GM18519 (cell line): ENCODE data around the gene CRYBA1.

Experiments used
- ATAC-seq: cut with Tn5 transposase; IDR thresholded peaks from one replicate; pipeline ENCODE4 v1.9.1; 2021; ENCODE audit warnings: mild to moderate bottlenecking, moderate library complexity; ENCODE audit not compliant: unreplicated experiment, low FRiP score

The CRYBA1 gene

DNA sequence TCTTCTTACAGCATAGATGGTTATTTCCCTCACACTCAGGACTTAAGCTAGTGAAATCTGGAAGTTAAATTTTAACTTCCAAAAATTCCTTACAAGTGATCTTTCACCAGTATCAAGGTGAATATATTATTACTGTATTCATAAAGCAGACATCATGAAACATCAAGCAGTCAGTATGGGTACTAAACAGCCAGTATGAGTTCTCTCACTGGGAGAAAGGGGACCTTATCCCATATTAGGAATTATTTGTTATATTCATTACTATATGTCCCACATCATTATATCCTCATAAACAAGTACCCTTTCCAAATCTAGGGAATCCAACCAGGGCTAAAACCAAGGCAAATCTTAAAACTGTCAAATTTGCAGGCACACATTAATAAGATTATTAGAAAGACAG lies 32.0 kb downstream of the CRYBA1 start:
- ATAC-seq: no peak

DNA sequence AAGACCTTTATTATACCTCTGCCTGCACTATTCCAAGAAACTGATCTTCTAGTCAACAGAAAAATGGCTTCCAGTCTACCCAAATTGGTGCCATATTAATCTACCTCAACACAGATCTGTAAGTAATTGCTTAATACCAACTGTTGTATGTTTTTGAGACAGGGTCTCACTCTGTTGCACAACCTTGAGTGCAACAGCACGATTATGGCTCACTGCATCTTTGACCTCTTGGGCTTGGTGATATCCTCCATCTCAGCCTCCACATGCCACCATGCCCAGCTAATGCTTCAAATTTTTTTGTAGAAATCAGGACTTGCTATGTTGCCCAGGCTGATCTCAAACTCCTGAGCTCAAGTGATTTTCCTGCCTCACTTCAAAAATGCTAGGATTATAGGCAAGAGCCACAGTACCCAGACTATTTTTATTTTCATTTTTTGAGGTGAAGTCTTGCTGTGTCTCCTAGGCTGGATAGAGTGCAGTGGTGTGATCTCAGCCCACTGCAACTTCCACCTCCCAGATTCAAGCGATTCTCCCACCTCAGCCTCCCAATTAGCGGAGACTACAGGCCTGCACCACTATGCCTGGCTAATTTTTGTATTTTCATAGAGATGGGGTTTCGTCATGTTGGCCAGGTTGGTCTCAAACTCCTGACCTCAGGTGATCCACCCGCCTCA lies 32.9 kb downstream of the CRYBA1 start:
- ATAC-seq: no peak

DNA sequence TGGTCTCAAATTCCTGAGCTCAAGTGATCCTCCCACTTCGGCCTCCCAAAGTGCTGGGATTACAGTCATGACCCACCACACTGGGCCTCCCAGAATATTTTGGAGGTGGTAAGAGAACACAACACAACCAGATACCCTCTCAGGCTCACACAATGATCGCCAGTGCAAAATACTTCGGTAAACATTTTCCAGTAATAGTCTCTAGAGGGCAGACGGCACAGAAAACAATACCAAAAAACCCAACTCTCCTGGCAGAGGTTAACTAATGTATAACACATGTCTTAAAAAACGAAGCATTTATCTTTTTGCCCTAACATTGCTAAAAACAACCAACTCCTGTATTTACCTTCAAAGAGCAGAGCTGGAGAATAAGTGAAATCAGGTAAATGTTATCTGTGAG lies 36.8 kb downstream of the CRYBA1 start:
- no peak for ATAC-seq

DNA sequence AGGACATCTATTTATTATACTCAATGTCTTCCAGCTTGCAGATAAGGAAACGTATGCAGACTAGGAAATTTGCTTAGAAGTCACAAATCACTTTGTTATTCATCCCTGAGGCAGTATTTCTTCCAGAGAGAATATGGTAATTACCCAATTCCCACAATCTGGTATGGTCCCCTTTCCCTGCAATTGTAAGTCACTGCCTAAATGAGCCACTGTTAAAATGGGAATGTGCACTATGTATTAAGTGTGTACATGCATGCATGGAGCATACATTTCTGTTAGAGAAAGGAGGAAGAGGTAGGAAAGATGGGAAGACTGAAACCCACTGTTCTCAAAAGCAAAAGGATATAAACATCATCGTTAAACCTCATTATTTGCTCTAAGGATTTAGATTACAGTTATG lies 37.3 kb downstream of the CRYBA1 start:
- no peak for ATAC-seq

DNA sequence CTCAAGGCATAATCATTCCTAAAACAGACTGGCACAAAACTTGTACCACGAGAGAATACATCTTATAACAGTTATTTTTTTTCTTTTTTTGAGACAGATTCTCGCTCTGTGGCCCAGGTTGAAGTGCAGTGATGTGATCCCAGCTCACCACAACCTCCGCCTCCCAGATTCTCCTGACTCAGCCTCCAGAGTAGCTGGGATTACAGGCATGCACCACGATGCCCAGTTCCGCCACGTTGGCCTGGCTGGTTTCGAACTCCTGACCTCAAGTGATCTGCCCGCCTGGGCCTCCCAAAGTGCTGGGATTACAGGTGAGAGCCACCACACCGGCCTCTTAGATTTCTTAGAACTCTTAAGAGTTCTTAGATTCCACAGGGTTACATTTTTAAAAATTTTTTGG lies 43.2 kb downstream of the CRYBA1 start:
- ATAC-seq: no peak

DNA sequence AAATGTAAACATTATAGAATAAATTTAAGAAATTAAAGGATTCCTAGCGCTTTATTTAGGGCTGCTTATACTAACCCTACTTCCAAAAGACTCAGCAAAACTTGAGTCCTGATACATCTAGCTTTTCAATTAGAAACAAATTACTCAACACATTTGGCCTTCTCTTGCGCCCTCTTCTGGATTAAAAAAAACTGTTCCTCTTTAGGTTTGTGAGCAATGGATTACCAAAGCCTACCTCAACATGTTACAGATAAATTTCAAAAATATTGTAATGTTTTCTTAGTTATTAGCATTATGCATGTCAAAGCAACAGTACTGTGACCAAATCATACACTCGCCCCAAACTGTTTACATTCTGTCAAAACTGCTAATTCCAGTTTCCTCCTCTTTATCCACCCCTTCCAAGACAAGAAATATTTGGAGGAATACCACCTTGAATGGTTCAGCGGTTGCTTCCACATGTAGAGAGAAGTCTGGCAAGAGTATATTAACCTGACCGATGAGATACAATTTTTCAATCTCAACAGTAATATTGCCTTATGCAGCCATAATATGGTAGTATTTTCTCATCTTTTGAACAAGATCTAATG lies 44.6 kb downstream of the CRYBA1 start:
- no peak for ATAC-seq

DNA sequence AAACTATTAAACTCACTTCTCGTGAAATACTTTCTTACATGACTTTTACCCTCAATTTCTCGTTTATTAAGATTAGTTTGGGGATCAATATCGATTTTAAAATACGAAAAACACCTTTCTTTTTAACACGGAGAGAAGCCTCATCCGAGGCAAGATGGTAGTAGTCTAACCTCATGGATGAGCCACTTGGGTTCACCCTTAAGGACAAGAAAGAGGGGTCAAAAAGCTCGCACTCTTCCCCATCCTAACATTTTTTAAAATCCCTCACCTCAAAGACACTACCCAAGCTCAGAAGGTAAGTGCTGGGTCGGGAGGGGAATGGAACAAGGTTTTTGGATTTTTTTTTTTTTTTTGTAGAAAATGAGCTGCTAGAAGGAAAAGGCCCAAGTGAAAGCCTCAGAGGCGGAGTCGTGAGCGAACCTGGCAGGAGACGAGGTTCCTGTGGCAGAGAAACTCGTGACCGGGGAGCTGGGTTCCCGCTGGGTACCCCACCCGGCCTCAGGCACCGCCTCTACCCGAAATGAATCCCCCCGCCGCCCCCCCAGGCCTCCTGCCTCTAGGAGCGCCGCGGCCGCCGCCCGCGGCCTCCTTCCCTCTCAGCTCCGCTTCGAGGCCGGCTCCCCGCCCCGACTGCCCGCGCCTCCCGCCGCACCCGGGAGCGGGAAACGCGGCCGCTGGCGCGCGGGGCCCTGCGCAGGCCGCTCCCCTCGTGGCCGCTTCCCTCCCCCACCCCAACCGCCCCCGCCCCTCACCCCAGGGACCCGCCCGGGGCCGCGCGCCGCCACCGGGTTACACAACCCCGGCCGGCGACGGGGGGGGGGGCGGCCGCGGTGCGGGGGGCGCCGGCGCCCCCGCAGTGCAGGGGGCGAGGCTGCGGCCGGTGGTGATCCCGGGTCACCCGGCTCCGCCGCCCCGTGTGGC lies 45.7 kb downstream of the CRYBA1 start:
- no peak for ATAC-seq

DNA sequence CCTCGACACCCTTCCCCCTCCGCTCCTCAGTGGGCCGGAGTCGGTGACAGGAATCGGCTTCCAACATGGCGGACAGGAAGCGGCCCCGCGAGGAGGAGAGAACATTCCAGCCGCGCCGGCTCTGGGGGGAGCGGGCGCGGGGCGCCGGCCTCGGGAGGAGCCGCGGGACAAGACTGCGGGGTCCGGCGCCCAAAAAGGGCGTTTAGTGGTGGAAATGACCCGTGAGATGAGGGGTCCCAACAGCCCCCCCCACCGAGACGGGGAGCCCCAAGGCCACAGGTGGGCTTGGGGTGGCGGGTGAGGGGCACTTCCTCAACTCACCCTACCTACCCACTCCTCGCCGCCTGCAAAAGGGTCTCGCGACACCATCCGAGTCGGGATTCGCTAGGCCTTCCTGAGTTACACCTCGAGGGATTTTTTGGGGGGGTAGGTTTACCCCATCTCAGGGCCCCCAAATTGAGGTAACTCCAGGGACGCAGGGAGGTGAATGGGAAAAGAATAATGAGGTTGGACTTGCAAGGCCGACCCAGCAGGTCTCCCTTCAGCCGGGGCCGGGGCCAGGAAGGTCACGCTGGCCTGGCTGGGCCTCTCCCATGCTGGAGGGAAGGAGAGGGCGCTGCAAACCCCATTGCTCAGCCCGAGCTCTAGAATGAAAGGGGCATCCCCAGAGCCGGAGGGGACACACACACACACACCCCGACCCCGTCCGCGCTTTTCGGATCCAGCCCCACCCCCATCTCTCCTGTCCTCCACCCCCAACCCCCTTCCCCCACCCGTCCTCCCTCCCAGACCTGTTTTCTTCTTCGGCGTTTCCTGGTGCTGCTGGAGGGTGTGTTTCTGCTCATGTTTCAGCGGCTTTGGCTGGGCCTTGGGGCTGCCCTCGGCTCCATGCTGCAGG lies 46.6 kb downstream of the CRYBA1 start:
- ATAC-seq: no peak

DNA sequence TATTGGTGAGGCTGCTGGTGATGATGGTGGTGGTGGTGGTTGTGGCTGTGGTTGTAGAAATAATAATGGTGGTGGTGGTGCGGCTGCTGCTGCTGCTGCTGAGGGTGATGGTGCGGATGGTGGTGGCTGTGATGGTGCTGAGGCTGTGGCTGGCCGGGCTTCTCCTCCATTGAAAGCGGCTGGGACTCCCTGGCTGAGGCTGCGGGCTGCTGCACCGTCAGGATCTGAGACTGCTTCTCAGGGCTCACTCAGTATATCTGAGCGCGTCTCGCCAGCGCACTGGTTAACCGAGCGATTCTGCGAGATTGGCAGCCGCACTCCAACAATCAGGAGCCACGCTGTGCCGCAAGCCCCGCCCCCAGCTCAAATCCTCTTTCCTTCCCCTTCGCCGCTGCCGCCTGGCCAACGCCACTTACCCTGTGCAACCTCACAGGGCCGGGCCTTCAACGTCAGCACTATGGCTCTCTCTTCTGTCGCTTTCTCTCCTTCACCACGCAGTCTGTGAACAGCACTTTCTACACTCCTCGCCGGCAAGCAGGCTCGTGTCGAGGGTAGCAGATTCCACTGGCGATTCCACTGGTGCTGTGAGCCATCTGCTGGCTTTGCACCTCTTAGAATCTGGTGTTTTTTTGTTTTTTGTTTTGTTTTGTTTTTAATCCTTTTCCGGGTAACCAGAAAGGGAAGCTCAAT lies 47.4 kb downstream of the CRYBA1 start, which contains the start of gene NUFIP2:
Gene NUFIP2 (minus strand): TSS at position 259 of the 690 bp plus-strand sequence. CDS start 89 bp downstream, at position 170.
- peak; percentile 70 for ATAC-seq

DNA sequence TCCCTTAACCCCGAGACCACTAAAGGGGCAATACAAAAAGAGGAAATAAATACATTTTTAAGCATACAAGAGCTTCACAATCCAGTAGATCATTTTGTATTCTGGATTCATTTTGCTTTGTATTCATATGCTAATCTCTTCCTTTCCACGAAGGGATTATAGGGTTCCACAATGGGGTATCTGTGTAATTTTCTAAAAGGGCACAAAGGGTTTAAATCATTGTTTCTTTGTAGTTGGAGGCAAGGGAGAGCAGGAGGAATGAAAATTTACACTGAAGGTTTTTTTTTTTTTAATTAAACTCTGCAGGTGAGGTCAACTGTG lies 47.9 kb downstream of the CRYBA1 start:
- ATAC-seq: no peak

DNA sequence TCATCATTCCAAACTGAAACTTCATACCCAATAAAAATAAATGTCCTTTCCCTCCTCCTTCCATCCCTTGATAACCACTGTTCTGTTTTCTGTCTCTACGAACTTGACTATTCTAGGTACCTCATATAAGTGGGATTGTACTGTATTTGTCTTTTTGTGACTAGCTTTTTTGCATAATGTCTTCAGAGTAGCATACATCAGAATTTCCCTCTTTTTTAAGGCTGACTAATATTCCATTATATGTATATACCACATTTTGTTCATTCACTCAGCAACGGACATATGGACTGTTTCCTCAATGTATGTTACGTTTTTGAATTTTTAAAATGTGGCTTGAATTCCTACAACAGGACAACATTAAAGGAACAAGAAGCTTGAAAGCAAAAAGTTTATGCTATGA lies 48.8 kb downstream of the CRYBA1 start:
- no peak for ATAC-seq

DNA sequence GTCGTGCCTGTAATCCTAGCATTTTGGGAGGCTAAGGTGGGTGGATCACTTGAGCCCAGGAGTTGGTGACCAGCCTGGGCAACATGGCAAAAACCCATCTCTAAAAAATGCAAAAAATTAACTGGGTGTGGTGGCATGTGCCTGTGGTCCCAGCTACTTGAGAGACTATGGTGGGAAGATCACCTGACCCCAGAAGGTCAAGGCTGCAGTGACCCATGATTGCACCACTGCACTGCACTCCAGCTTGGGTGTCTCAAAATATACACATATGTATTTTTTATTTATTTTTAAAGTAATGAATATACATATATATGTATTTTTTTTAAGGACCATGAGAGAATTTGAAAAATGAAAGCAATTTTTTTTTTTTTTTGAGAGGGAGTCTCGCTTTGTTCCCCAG lies 52.4 kb downstream of the CRYBA1 start:
- ATAC-seq: no peak

DNA sequence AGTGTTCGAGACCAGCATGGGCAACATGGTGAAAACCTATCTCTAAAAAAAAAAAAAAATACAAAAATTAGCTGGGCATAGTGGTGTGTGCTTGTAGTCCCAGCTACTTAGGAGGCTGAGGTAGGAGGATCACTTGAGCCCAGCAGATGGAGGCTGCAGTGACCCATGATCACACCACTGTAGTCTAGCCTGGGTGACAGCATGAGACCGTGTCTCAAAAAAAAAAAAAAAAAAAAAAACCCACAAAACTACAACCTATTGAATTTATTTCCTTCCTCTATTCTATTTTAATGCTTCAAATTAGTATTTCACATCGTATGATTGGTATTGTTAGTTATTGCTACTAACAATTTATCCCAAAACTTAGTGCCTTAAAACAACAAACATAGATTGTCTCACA lies 56.7 kb downstream of the CRYBA1 start:
- ATAC-seq: no peak
